GM23338 (cell line): ENCODE results near the gene RGL1. TPM values are rescaled to one million over a fixed set of nuclear protein-coding genes. Genes with fewer than 3 reads are reported as not detected.

Experiments
- ATAC-seq: fragments of 200-7000 bp; cut with Tn5 transposase; 3 replicates; pipeline ENCODE4 v1.9.1; 2020
- DNase-seq: peaks from one replicate; pipeline ENCODE4 v3.0.0-alpha.2; 2015; ENCODE audit warnings: low spot score
- H2AFZ ChIP-seq: fragments of 200-600 bp; sonication (generic); 2 replicates; pipeline ENCODE4 v1.8.0; 2016; ENCODE audit warnings: antibody characterized with exemption, mild to moderate bottlenecking, moderate library complexity
- H3F3A ChIP-seq: fragments of 200-600 bp; sonication (generic); replicated peaks from 2 replicates; pipeline ENCODE4 v1.8.0; 2017; ENCODE audit warnings: antibody characterized with exemption, mixed run types, low read depth
- H3K27ac ChIP-seq: fragments of 200-600 bp; sonication (generic); 2 replicates; pipeline ENCODE4 v1.6.1; 2016; ENCODE audit warnings: low read depth
- H3K27me3 ChIP-seq: fragments of 200-600 bp; sonication (generic); 2 replicates; pipeline ENCODE4 v1.8.0; 2016; ENCODE audit warnings: mild to moderate bottlenecking, mixed run types, moderate library complexity; ENCODE audit not compliant: insufficient read depth
- H3K36me3 ChIP-seq: fragments of 200-600 bp; sonication (generic); 2 replicates; pipeline ENCODE4 v1.8.0; 2016; ENCODE audit warnings: mild to moderate bottlenecking; ENCODE audit not compliant: insufficient read depth
- H3K4me1 ChIP-seq: fragments of 200-600 bp; sonication (generic); 2 replicates; pipeline ENCODE4 v1.8.0; 2016; ENCODE audit warnings: mild to moderate bottlenecking, moderate library complexity; ENCODE audit not compliant: insufficient read depth
- H3K4me2 ChIP-seq: fragments of 200-600 bp; sonication (generic); 2 replicates; pipeline ENCODE4 v1.7.1; 2017; ENCODE audit warnings: mixed run types
- H3K4me3 ChIP-seq: fragments of 200-600 bp; sonication (generic); 2 replicates; pipeline ENCODE4 v1.6.1; 2016; ENCODE audit warnings: mixed run types
- H3K79me2 ChIP-seq: fragments of 200-600 bp; sonication (generic); replicated peaks from 2 replicates; pipeline ENCODE4 v1.8.0; 2017; ENCODE audit warnings: mild to moderate bottlenecking; ENCODE audit not compliant: insufficient read depth
- H3K9me2 ChIP-seq: fragments of 200-600 bp; sonication (generic); 2 replicates; pipeline ENCODE4 v1.8.0; 2017; ENCODE audit not compliant: insufficient read depth
- H4K20me1 ChIP-seq: fragments of 200-600 bp; sonication (generic); replicated peaks from 2 replicates; pipeline ENCODE4 v1.8.0; 2017; ENCODE audit warnings: mild to moderate bottlenecking; ENCODE audit not compliant: insufficient read depth
- H3K27ac Mint-ChIP-seq: 2 replicates; pipeline ENCODE4 v1.8.0; 2020; ENCODE audit warnings: inconsistent platforms, mild to moderate bottlenecking, moderate library complexity, mixed read lengths
- H3K27me3 Mint-ChIP-seq: 3 replicates; pipeline ENCODE4 v1.8.0; 2022; ENCODE audit warnings: low read depth, mild to moderate bottlenecking, moderate library complexity, mixed read lengths, inconsistent platforms; ENCODE audit not compliant: insufficient read depth, poor library complexity
- H3K36me3 Mint-ChIP-seq: 3 replicates; pipeline ENCODE4 v1.8.0; 2021; ENCODE audit warnings: low read depth, mild to moderate bottlenecking, inconsistent platforms, moderate library complexity, mixed read lengths
- H3K4me1 Mint-ChIP-seq: 3 replicates; pipeline ENCODE4 v1.8.0; 2020; ENCODE audit warnings: mild to moderate bottlenecking, inconsistent platforms, mixed read lengths
- H3K4me3 Mint-ChIP-seq: 3 replicates; pipeline ENCODE4 v1.8.0; 2021; ENCODE audit warnings: moderate library complexity, mild to moderate bottlenecking, inconsistent platforms, mixed read lengths
- H3K9me3 Mint-ChIP-seq: 3 replicates; pipeline ENCODE4 v1.8.0; 2020; ENCODE audit warnings: moderate library complexity, mild to moderate bottlenecking, inconsistent platforms, mixed read lengths
- CREB1 ChIP-seq: fragments of 250-450 bp; sonication (Bioruptor Pico); IDR thresholded peaks from 2 replicates; pipeline ENCODE4 v1.5.0; 2020; ENCODE audit warnings: low read depth, mild to moderate bottlenecking, moderate library complexity
- EZH2 ChIP-seq: fragments of 200-600 bp; sonication (generic); IDR thresholded peaks from one replicate; pipeline ENCODE4 v1.8.0; 2017; ENCODE audit warnings: antibody characterized with exemption, mild to moderate bottlenecking, low read depth; ENCODE audit not compliant: unreplicated experiment
- EZH2phosphoT487 ChIP-seq: fragments of 200-600 bp; sonication (generic); IDR thresholded peaks from one replicate; pipeline ENCODE4 v1.8.1; 2018; ENCODE audit warnings: antibody characterized with exemption; ENCODE audit not compliant: unreplicated experiment
- JUNB ChIP-seq: IDR thresholded peaks from one replicate; pipeline ENCODE4 v1.6.1; 2016; ENCODE audit warnings: antibody characterized with exemption; ENCODE audit not compliant: unreplicated experiment
- NANOG ChIP-seq: IDR thresholded peaks from 2 replicates; pipeline ENCODE4 v1.6.1; 2016; ENCODE audit warnings: antibody characterized with exemption, borderline replicate concordance
- POLR2AphosphoS5 ChIP-seq: IDR thresholded peaks from 2 replicates; pipeline ENCODE4 v1.6.1; 2016; ENCODE audit warnings: antibody characterized with exemption, low read depth
- STAT1 ChIP-seq: IDR thresholded peaks from one replicate; pipeline ENCODE4 v1.6.1; 2016; ENCODE audit warnings: antibody characterized with exemption; ENCODE audit not compliant: unreplicated experiment
- ZNF114 ChIP-seq: fragments of 250-450 bp; sonication (Bioruptor Pico); IDR thresholded peaks from 2 replicates; pipeline ENCODE4 v1.5.0; 2020; ENCODE audit warnings: mild to moderate bottlenecking, moderate library complexity
- ZNF331 ChIP-seq: fragments of 250-450 bp; sonication (Bioruptor Pico); IDR thresholded peaks from 2 replicates; pipeline ENCODE4 v1.5.0; 2020; ENCODE audit warnings: low read depth, mild to moderate bottlenecking, moderate library complexity
- polyA plus RNA-seq: library from polyadenylated mRNA; unstranded; fragments of >200 nt; fragmentation: Nextera tagmentation; extraction: Ambion mirVana; gene quantifications from 2 replicates; pipeline ENCODE4 v1.2.1, GENCODE V29; 2016
- total RNA-seq: library from RNA; depleted of rRNA; stranded (reverse); fragments of >200 nt; shearing (Covaris generic); gene quantifications from 2 replicates; pipeline ENCODE4 v1.2.3, GENCODE V29; 2014
- TF ChIP-seq, protein P1 (sequence below): IDR thresholded peaks from one replicate; pipeline ENCODE4 v1.6.1; 2018; ENCODE audit warnings: antibody characterized with exemption; ENCODE audit not compliant: unreplicated experiment
- TF ChIP-seq, protein P2 (sequence below): IDR thresholded peaks from 2 replicates; pipeline ENCODE4 v1.6.1; 2016; ENCODE audit warnings: antibody characterized with exemption
- TF ChIP-seq, protein P3 (sequence below), 2 experiments: fragments of 200-600 bp in 1 of 2; sonication (generic) in 1 of 2; conservative IDR thresholded peaks; 2 replicates each; pipeline versions ENCODE4 v1.5.1 to v1.6.1; 2016 to 2017; ENCODE audit warnings: antibody characterized with exemption in 2 of 2, low read depth in 2 of 2, mild to moderate bottlenecking in 2 of 2, moderate library complexity in 1 of 2
- TF ChIP-seq, protein P4 (sequence below): fragments of 250-450 bp; sonication (Bioruptor Pico); IDR thresholded peaks from 2 replicates; pipeline ENCODE4 v1.5.0; 2020; ENCODE audit warnings: mild to moderate bottlenecking, moderate library complexity

RGL1 gene
- total and polyA plus RNA-seq, 2 experiments from 2014 or later, result 0.91 to 2.6 TPM

GRCh38 chr1:183812686-183813569 is 8.0 kb downstream of the RGL1 start:
- Histone ChIP-seq H4K20me1 (no peaks in the 10 kb centered on the region), H3K4me3 (no peak overlapping the region), H3K36me3 (no peaks in the 10 kb centered on the region), H2AFZ (no peak overlapping the region), H3K27me3 (no peaks in the 10 kb centered on the region), H3K9me2 (no peaks in the 10 kb centered on the region), H3K27ac (peak overlapping the region; percentile 12; the same call in 1 of the 2 replicates), H3K4me1 (peaks cover 13% of the 10 kb centered on the region; the same call in 1 of the 2 replicates), H3F3A (no peaks in the 10 kb centered on the region), H3K4me2 (peak overlapping the region; percentile 50; the same call in 1 of the 2 replicates), H3K79me2 (no peaks in the 10 kb centered on the region)
- Mint-ChIP-seq H3K27me3 (peaks cover 4% of the 10 kb centered on the region), H3K27ac (peak overlapping the region; percentile 77), H3K9me3 (no peaks in the 10 kb centered on the region), H3K36me3 (no peaks in the 10 kb centered on the region), H3K4me3 (no peak overlapping the region), H3K4me1 (peaks cover 23% of the 10 kb centered on the region)
- DNase-seq (peak; percentile 44), ATAC-seq (peak; percentile 80)
- no peak for TF ChIP-seq ZNF114 (CRISPR knock-in tag)
- TF ChIP-seq, protein P1, sequence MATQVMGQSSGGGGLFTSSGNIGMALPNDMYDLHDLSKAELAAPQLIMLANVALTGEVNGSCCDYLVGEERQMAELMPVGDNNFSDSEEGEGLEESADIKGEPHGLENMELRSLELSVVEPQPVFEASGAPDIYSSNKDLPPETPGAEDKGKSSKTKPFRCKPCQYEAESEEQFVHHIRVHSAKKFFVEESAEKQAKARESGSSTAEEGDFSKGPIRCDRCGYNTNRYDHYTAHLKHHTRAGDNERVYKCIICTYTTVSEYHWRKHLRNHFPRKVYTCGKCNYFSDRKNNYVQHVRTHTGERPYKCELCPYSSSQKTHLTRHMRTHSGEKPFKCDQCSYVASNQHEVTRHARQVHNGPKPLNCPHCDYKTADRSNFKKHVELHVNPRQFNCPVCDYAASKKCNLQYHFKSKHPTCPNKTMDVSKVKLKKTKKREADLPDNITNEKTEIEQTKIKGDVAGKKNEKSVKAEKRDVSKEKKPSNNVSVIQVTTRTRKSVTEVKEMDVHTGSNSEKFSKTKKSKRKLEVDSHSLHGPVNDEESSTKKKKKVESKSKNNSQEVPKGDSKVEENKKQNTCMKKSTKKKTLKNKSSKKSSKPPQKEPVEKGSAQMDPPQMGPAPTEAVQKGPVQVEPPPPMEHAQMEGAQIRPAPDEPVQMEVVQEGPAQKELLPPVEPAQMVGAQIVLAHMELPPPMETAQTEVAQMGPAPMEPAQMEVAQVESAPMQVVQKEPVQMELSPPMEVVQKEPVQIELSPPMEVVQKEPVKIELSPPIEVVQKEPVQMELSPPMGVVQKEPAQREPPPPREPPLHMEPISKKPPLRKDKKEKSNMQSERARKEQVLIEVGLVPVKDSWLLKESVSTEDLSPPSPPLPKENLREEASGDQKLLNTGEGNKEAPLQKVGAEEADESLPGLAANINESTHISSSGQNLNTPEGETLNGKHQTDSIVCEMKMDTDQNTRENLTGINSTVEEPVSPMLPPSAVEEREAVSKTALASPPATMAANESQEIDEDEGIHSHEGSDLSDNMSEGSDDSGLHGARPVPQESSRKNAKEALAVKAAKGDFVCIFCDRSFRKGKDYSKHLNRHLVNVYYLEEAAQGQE, result no peak
- no peak for TF ChIP-seq EZH2phosphoT487
- TF ChIP-seq POLR2AphosphoS5, result no peak
- TF ChIP-seq EZH2, result no peak
- no peak for TF ChIP-seq CREB1 (CRISPR knock-in tag)
- TF ChIP-seq, protein P2, sequence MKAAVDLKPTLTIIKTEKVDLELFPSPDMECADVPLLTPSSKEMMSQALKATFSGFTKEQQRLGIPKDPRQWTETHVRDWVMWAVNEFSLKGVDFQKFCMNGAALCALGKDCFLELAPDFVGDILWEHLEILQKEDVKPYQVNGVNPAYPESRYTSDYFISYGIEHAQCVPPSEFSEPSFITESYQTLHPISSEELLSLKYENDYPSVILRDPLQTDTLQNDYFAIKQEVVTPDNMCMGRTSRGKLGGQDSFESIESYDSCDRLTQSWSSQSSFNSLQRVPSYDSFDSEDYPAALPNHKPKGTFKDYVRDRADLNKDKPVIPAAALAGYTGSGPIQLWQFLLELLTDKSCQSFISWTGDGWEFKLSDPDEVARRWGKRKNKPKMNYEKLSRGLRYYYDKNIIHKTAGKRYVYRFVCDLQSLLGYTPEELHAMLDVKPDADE, result no peak
- TF ChIP-seq NANOG, result no peak
- TF ChIP-seq, protein P3, sequence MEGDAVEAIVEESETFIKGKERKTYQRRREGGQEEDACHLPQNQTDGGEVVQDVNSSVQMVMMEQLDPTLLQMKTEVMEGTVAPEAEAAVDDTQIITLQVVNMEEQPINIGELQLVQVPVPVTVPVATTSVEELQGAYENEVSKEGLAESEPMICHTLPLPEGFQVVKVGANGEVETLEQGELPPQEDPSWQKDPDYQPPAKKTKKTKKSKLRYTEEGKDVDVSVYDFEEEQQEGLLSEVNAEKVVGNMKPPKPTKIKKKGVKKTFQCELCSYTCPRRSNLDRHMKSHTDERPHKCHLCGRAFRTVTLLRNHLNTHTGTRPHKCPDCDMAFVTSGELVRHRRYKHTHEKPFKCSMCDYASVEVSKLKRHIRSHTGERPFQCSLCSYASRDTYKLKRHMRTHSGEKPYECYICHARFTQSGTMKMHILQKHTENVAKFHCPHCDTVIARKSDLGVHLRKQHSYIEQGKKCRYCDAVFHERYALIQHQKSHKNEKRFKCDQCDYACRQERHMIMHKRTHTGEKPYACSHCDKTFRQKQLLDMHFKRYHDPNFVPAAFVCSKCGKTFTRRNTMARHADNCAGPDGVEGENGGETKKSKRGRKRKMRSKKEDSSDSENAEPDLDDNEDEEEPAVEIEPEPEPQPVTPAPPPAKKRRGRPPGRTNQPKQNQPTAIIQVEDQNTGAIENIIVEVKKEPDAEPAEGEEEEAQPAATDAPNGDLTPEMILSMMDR (conservative IDR thresholded peaks at IDR 0.05; ENCODE audit: low read depth in 2 of 2), result no peak
- no peak for TF ChIP-seq JUNB
- TF ChIP-seq ZNF331 (CRISPR knock-in tag), result no peak
- TF ChIP-seq, protein P4, sequence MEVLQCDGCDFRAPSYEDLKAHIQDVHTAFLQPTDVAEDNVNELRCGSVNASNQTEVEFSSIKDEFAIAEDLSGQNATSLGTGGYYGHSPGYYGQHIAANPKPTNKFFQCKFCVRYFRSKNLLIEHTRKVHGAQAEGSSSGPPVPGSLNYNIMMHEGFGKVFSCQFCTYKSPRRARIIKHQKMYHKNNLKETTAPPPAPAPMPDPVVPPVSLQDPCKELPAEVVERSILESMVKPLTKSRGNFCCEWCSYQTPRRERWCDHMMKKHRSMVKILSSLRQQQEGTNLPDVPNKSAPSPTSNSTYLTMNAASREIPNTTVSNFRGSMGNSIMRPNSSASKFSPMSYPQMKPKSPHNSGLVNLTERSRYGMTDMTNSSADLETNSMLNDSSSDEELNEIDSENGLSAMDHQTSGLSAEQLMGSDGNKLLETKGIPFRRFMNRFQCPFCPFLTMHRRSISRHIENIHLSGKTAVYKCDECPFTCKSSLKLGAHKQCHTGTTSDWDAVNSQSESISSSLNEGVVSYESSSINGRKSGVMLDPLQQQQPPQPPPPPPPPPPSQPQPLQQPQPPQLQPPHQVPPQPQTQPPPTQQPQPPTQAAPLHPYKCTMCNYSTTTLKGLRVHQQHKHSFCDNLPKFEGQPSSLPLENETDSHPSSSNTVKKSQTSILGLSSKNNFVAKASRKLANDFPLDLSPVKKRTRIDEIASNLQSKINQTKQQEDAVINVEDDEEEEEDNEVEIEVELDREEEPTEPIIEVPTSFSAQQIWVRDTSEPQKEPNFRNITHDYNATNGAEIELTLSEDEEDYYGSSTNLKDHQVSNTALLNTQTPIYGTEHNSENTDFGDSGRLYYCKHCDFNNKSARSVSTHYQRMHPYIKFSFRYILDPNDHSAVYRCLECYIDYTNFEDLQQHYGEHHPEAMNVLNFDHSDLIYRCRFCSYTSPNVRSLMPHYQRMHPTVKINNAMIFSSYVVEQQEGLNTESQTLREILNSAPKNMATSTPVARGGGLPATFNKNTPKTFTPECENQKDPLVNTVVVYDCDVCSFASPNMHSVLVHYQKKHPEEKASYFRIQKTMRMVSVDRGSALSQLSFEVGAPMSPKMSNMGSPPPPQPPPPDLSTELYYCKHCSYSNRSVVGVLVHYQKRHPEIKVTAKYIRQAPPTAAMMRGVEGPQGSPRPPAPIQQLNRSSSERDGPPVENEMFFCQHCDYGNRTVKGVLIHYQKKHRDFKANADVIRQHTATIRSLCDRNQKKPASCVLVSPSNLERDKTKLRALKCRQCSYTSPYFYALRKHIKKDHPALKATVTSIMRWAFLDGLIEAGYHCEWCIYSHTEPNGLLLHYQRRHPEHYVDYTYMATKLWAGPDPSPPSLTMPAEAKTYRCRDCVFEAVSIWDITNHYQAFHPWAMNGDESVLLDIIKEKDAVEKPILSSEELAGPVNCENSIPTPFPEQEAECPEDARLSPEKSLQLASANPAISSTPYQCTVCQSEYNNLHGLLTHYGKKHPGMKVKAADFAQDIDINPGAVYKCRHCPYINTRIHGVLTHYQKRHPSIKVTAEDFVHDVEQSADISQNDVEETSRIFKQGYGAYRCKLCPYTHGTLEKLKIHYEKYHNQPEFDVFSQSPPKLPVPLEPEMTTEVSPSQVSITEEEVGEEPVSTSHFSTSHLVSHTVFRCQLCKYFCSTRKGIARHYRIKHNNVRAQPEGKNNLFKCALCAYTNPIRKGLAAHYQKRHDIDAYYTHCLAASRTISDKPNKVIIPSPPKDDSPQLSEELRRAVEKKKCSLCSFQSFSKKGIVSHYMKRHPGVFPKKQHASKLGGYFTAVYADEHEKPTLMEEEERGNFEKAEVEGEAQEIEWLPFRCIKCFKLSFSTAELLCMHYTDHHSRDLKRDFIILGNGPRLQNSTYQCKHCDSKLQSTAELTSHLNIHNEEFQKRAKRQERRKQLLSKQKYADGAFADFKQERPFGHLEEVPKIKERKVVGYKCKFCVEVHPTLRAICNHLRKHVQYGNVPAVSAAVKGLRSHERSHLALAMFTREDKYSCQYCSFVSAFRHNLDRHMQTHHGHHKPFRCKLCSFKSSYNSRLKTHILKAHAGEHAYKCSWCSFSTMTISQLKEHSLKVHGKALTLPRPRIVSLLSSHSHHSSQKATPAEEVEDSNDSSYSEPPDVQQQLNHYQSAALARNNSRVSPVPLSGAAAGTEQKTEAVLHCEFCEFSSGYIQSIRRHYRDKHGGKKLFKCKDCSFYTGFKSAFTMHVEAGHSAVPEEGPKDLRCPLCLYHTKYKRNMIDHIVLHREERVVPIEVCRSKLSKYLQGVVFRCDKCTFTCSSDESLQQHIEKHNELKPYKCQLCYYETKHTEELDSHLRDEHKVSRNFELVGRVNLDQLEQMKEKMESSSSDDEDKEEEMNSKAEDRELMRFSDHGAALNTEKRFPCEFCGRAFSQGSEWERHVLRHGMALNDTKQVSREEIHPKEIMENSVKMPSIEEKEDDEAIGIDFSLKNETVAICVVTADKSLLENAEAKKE (CRISPR knock-in tag), result no peak; the same call in 1 of the 2 replicates
- TF ChIP-seq STAT1, result no peak
